Stimulated activated CD4-positive, alpha-beta T cell treated with anti-CD3 and anti-CD28 coated beads, Interleukin-12 subunit alpha, Interleukin-12 subunit beta, amount 100 ng/mL, for 24 hours (primary cell): ENCODE results near the gene RALGPS2.

Experiments
- DNase-seq, 2 experiments: peaks; one replicate each; pipeline ENCODE4 v3.0.0-alpha.2; 2020; ENCODE audit warnings: low read depth in 2 of 2

The RALGPS2 gene

DNA sequence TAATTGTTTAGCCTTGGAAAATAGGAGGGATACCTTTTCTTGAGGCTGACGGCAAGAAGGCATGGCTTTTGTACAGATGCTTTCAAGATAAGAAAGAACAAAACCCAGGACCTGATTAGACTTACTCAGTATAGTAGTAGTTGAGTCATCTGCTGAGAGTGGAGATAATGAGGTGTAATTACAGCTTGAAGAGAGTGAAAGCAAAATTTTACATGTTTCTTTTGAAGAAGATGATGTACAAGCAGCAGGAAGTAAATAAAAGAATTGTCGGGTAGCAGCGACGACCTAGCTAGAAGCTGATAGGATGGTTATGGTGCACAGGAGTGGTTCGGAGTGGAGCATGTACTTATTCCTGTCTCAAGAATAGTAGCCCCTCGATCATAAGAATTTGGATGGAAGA, 139.3 kb downstream of the RALGPS2 start:
- no peak for DNase-seq

DNA sequence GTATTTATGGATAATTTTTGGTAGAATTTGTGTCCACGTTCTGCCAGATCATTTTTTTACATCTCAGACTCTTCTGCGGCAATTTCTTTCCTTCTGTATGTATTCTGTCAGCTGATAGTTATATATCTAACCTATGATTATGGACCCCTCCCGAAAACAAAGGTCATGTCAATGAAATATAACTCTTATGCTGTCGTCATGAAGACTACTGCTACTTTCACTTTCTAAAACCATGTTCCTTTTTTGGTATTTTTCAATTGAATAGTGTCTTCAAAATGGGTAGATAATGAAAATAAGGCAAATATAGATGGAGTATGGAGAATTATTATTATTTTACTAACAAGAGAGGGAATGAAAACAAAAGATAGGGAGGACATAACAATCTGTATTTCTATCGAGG, 142.6 kb downstream of the RALGPS2 start:
- no peak for DNase-seq

GRCh38 chr1:178868706-178869105, 143.7 kb downstream of the RALGPS2 start:
- DNase-seq = no peak

GRCh38 chr1:178869119-178869697, 144.2 kb downstream of the RALGPS2 start:
- no peak for DNase-seq

GRCh38 chr1:178870221-178870620, 145.2 kb downstream of the RALGPS2 start:
- DNase-seq = no peak

- no peak for DNase-seq
These were observed 145.9 kb downstream of the RALGPS2 start, which contains the start of gene ANGPTL1 for GRCh38 chr1:178870944-178871343. TSS of gene ANGPTL1 (minus strand) at chr1:178871077. CDS start at chr1:178865776, 5,301 bp downstream.

DNA sequence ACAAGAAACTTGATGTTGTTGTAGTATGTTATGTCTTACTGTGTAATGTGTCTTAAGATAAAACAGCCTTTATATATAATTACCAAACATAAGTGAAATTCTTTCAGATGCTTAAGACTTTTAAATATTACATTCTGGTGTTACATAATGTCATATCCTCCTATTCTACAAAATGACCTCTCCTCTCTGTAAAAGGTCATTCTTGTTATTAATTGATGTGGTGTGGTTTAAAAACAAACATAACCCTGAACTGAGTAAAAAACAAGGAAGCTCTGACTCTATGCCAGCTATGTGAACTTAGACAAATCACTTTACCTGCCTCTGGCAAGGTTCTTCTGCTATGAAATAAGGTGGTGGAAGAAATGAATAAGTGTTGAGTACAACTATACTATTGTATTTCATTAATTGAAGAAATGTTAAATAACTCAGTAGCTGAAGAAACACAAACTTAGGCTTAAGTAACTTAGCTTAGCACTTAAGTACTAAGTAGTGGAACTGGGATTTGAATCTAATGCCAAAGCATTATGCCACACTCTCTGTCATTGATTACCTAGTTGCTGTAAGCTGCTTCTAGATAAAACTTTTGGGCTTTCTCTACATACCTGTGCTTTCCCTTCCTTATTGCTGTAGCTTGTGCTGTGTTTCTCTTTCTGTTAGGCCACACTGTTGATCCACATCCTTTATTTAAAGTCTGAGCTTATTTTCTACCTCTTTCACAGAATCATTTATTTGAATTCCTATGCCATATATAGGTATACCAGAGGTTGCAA, 146.7 kb downstream of the RALGPS2 start:
- DNase-seq = no peak

- DNase-seq = no peak
These were observed 149.9 kb downstream of the RALGPS2 start for GRCh38 chr1:178874966-178875365.

- no peak for DNase-seq
These were observed 150.9 kb downstream of the RALGPS2 start for GRCh38 chr1:178875936-178876335.

DNA sequence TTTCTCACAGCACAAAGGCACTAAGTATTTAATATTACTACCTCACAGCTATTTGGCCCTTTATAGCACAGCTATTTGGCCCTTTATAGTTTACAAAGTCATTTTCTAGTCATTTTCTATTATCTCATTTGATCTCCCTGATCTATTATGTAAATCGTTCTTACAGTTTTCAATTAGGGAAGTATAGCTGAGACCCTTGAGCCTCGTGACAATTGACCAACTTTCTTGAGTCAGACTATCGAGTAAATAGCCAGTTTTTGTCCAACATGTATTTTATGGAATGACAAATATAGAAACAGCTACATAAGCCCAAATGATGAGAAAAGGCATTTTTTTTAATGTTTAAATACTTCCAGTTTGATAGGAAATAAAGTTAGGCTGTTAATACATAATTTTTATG, 152.9 kb downstream of the RALGPS2 start:
- DNase-seq = no peak

DNA sequence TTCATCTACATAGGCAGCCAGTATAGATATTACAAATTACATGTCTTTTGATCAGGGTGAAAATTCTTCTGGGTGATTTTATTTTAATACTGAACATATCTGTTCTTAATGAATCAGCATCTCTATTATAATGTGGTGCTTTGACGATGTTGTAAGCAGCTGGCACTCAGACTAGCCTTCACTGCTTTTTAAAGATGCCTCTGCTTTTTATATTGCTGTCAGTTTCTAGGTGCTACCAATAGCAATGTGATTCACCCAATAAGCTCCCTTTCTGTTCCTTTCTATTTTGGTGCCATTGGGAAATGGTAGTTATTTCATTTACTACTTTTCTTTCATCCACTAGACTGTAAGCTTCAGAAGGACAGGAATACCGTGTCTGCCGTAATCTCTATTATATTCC, 156.9 kb downstream of the RALGPS2 start:
- DNase-seq = no peak

- DNase-seq = no peak
These were observed 160.8 kb downstream of the RALGPS2 start for GRCh38 chr1:178885869-178886268.

- no peak for DNase-seq
These were observed 161.5 kb downstream of the RALGPS2 start for GRCh38 chr1:178886551-178886950.

- no peak for DNase-seq
These were observed 170.9 kb downstream of the RALGPS2 start for GRCh38 chr1:178895928-178896327.

DNA sequence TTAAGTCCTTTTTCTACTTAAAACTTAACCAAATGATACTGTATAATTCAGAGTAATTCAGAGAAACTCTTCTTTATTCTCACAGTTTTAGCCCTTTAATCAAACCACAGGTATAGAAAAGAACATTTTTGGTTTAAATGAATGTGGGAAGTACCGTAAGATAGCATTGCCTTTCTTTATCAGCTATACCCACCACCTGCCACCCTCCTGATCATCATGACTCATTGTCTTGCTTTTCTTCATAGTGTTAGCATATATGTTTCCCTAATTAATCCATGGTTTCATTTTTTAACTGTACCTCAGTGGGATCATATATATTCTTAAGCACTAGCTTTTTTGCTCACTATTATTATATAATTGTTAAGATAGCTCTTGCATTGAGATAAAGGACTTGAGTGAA, 173.4 kb downstream of the RALGPS2 start:
- DNase-seq = no peak

- no peak for DNase-seq
These were observed 174.4 kb downstream of the RALGPS2 start for GRCh38 chr1:178899402-178899801.

- DNase-seq = no peak
These were observed 176.6 kb downstream of the RALGPS2 start for GRCh38 chr1:178901482-178902125.

GRCh38 chr1:178908358-178908757, 183.3 kb downstream of the RALGPS2 start:
- no peak for DNase-seq

- DNase-seq = no peak
These were observed 185.0 kb downstream of the RALGPS2 start for GRCh38 chr1:178910023-178910422.

GRCh38 chr1:178912597-178912996, 187.6 kb downstream of the RALGPS2 start:
- DNase-seq = no peak

DNA sequence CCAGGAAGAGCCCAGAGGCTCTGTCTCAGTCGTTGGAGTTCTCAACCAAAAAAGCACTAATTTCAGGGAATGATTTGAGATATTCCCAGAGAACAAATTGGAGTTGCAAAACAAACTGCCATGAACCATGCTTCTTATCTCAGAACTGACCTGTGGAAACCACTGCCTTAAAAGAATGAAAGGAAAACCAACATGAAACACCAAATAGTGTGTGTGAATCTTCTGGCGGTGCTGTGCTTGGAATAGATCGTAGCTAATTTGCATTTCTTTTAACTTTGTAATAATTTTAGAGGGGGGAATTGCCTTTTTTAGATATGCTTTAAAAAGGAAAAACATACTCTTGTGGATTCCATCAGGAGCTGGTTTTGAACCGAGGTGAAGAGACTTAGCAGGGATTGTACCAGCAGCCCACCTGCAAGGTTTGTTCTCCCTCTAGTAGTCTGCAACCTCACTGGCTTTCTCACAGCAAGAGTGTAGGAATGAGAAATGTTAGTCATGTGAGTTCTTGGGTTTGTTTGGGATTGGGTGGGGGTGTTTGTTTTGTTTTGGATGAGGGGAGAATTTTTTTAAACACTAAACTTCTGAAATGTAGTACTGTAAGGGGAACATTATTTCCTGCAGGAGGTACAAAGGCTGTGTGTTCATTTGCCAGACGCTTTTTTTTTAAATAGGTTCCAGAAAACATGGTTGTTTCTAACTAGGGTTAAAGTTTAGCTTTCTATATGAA, 191.6 kb downstream of the RALGPS2 start:
- DNase-seq = no peak

- DNase-seq = no peak
These were observed 193.3 kb downstream of the RALGPS2 start for GRCh38 chr1:178918308-178918707.
